Keratinocyte (primary cell): ENCODE data around the gene FGFR3.

ENCODE experiments used
- EZH2 ChIP-seq: IDR thresholded peaks from one replicate; pipeline ENCODE4 v1.6.1; 2012; ENCODE audit warnings: inconsistent platforms, mild to moderate bottlenecking, low read length, moderate library complexity
- TF ChIP-seq, protein P1 (sequence below), 3 experiments: IDR thresholded peaks in 1 of 3; conservative IDR thresholded peaks in 1 of 3; optimal IDR thresholded peaks in 1 of 3; 2 replicates in 2 of 3; 3 replicates in 1 of 3; pipeline versions ENCODE3 to v1.5.1; 2011; ENCODE audit warnings: low read length in 3 of 3, mild to moderate bottlenecking in 3 of 3, moderate library complexity in 2 of 3, control low read depth in 1 of 3, inconsistent platforms in 1 of 3; ENCODE audit not compliant: insufficient read depth in 2 of 3; ENCODE audit errors: extremely low read depth in 1 of 3

DNA sequence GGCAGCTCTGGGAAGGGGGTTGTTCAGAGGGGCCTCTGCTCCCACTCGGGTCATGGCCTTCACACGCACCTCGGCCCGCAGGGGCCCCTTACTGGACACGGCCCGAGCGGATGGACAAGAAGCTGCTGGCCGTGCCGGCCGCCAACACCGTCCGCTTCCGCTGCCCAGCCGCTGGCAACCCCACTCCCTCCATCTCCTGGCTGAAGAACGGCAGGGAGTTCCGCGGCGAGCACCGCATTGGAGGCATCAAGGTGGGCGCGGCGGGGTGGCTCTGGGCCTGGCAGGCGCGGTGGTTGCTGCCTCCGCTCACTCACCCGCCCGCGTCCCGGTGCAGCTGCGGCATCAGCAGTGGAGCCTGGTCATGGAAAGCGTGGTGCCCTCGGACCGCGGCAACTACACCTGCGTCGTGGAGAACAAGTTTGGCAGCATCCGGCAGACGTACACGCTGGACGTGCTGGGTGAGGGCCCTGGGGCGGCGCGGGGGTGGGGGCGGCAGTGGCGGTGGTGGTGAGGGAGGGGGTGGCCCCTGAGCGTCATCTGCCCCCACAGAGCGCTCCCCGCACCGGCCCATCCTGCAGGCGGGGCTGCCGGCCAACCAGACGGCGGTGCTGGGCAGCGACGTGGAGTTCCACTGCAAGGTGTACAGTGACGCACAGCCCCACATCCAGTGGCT lies 8.3 kb downstream of the FGFR3 start:
- TF ChIP-seq, protein P1, sequence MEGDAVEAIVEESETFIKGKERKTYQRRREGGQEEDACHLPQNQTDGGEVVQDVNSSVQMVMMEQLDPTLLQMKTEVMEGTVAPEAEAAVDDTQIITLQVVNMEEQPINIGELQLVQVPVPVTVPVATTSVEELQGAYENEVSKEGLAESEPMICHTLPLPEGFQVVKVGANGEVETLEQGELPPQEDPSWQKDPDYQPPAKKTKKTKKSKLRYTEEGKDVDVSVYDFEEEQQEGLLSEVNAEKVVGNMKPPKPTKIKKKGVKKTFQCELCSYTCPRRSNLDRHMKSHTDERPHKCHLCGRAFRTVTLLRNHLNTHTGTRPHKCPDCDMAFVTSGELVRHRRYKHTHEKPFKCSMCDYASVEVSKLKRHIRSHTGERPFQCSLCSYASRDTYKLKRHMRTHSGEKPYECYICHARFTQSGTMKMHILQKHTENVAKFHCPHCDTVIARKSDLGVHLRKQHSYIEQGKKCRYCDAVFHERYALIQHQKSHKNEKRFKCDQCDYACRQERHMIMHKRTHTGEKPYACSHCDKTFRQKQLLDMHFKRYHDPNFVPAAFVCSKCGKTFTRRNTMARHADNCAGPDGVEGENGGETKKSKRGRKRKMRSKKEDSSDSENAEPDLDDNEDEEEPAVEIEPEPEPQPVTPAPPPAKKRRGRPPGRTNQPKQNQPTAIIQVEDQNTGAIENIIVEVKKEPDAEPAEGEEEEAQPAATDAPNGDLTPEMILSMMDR (optimal IDR thresholded peaks at IDR 0.05 in 1 of 3, IDR thresholded peaks at IDR 0.05 in 1 of 3, conservative IDR thresholded peaks at IDR 0.05 in 1 of 3; ENCODE audit: extremely low read depth in 1 of 3, insufficient read depth in 2 of 3, low read length in 3 of 3), result no peak
- TF ChIP-seq EZH2, result no peak
